ENCODE data around the gene TMEM100.

GRCh38 chr17:55762086-55762858 is 39.6 kb upstream of the TMEM100 start:
- TF ChIP-seq ZFX (IDR thresholded peaks at IDR 0.05; ENCODE audit: borderline replicate concordance) (no peak), CTCF (IDR thresholded peaks at IDR 0.05) (no peak)
